ENCODE data around the gene BLOC1S3.

GRCh38 chr19:45224645-45225044, 46.1 kb downstream of the BLOC1S3 start:
- TF ChIP-seq, protein P1, sequence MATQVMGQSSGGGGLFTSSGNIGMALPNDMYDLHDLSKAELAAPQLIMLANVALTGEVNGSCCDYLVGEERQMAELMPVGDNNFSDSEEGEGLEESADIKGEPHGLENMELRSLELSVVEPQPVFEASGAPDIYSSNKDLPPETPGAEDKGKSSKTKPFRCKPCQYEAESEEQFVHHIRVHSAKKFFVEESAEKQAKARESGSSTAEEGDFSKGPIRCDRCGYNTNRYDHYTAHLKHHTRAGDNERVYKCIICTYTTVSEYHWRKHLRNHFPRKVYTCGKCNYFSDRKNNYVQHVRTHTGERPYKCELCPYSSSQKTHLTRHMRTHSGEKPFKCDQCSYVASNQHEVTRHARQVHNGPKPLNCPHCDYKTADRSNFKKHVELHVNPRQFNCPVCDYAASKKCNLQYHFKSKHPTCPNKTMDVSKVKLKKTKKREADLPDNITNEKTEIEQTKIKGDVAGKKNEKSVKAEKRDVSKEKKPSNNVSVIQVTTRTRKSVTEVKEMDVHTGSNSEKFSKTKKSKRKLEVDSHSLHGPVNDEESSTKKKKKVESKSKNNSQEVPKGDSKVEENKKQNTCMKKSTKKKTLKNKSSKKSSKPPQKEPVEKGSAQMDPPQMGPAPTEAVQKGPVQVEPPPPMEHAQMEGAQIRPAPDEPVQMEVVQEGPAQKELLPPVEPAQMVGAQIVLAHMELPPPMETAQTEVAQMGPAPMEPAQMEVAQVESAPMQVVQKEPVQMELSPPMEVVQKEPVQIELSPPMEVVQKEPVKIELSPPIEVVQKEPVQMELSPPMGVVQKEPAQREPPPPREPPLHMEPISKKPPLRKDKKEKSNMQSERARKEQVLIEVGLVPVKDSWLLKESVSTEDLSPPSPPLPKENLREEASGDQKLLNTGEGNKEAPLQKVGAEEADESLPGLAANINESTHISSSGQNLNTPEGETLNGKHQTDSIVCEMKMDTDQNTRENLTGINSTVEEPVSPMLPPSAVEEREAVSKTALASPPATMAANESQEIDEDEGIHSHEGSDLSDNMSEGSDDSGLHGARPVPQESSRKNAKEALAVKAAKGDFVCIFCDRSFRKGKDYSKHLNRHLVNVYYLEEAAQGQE (IDR thresholded peaks at IDR 0.05; ENCODE audit: insufficient read depth in 1 of 2, low read depth in 2 of 2, low read length in 2 of 2) = no peak
- TF ChIP-seq POLR2AphosphoS5 (IDR thresholded peaks at IDR 0.05; ENCODE audit: low read depth, low read length) (no peak), SIN3A (IDR thresholded peaks at IDR 0.05; ENCODE audit: borderline replicate concordance, insufficient read depth, low read length) (no peak), TAF1 (IDR thresholded peaks at IDR 0.05; ENCODE audit: borderline replicate concordance, insufficient read depth, low read length) (no peak), FOXP2 (optimal IDR thresholded peaks at IDR 0.05; ENCODE audit: borderline replicate concordance, extremely low read depth, extremely low read length, insufficient read depth) (no peak)
